ENCODE measurements around the gene DCUN1D5.

Gene DCUN1D5

DNA sequence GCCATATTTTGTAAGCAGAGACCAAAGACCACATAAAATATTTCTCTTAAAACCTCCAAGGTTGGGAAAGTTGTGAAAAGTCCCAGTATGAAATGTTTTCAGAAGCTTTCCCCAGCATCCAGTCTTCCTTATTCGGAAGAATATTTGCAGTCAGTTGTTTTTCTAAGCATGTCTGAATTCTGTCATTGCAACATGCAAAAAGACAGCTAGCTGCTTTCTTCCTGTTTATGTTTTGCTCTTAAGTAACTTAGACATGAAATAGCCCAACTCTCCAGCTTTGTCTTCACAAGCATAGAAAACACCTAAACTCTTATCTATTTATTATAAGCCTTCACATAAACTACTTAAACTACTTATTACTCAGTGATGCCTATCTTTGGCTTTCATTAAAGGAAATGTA lies 78.5 kb downstream of the DCUN1D5 start:
- Histone ChIP-seq H3K79me2 (no peaks in the 10 kb centered on the region), H3K27me3 (ENCODE audit: control insufficient read depth, insufficient read depth, low read length) (no peaks in the 10 kb centered on the region), H3K9ac (no peak overlapping the region), H2AFZ (no peak overlapping the region), H3K27ac (no peak overlapping the region), H3K36me3 (ENCODE audit: control insufficient read depth, insufficient read depth, low read length) (no peaks in the 10 kb centered on the region), H3K4me2 (ENCODE audit: low read length) (no peak overlapping the region), H3K9me3 (ENCODE audit: control insufficient read depth, low read length) (no peaks in the 10 kb centered on the region), H3K4me3 (ENCODE audit: low read depth, low read length) (no peak overlapping the region), H3K4me1 (no peaks in the 10 kb centered on the region)
- TF ChIP-seq, protein P1, sequence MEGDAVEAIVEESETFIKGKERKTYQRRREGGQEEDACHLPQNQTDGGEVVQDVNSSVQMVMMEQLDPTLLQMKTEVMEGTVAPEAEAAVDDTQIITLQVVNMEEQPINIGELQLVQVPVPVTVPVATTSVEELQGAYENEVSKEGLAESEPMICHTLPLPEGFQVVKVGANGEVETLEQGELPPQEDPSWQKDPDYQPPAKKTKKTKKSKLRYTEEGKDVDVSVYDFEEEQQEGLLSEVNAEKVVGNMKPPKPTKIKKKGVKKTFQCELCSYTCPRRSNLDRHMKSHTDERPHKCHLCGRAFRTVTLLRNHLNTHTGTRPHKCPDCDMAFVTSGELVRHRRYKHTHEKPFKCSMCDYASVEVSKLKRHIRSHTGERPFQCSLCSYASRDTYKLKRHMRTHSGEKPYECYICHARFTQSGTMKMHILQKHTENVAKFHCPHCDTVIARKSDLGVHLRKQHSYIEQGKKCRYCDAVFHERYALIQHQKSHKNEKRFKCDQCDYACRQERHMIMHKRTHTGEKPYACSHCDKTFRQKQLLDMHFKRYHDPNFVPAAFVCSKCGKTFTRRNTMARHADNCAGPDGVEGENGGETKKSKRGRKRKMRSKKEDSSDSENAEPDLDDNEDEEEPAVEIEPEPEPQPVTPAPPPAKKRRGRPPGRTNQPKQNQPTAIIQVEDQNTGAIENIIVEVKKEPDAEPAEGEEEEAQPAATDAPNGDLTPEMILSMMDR (IDR thresholded peaks at IDR 0.05), result no peak
